Measurements from ENCODE around the gene ZFAND3. TPM values are rescaled to one million over a fixed set of nuclear protein-coding genes. Genes with fewer than 3 reads are reported as not detected.

Gene ZFAND3
- total and polyA plus RNA-seq, 2 of the 4 experiments (the other 2 are of a cell fraction): 10.9 to 26.7 TPM

DNA sequence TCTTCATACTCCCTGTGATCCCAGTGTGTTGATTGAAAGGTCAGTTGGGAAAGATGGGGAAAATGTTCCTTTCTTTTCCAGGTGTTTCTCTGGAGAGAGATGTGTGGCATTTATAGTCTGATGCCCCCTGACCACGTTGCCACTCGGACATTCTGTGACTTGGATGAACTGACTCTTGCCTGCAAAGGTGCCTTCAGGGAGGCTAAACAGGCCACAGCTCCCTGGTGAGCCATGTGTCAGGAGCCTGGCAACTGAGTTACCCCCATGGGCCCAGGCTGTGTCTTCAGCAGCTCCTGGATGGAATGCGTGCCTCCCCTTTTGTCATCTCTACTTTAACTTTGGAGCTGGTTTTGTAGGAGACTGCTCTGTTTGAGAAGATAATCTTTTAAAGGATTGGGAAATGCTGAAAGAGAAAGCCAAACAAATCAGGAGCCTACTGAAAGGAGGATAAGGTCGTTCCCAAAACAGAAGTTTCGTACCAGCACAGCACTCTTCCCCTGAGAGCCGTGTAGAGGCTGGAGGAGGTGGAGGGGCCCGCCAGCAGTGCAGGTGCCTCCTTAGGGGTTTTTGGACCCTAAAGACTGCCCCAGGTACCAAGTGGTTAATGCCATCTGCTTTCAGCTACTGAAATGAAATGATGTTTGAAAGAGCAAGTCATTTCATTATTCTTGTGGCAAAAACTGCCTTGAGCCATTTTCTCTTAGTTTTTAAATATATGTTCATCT is 322.8 kb downstream of the ZFAND3 start:
- Histone ChIP-seq H3K4me2 (ENCODE audit: low read depth, low read length) (no peak overlapping the region), H2AK5ac (ENCODE audit: low read depth, low read length) (no peak overlapping the region), H3K27ac (ENCODE audit: insufficient read depth, low read length) (no peak overlapping the region), H3K27me3 (ENCODE audit: control insufficient read depth, insufficient read depth, low read length) (no peaks in the 10 kb centered on the region), H2BK15ac (ENCODE audit: low read depth, low read length) (no peak overlapping the region), H3K14ac (replicated peaks; ENCODE audit: low read depth, low read length) (no peak overlapping the region), H3K9ac (ENCODE audit: low read depth, low read length) (no peak overlapping the region), H3K79me1 (ENCODE audit: low read depth in 1 of 2, low read length in 2 of 2) (peaks cover 58 to 85% of the 10 kb centered on the region in 2 experiments), H2AFZ (replicated peaks; ENCODE audit: low read length, poor library complexity) (no peak overlapping the region), H3K9me1 (ENCODE audit: insufficient read depth, low read length) (peaks cover 27% of the 10 kb centered on the region), H4K91ac (ENCODE audit: insufficient read depth, low read depth, low read length) (no peak overlapping the region), H3K18ac (ENCODE audit: low read depth, low read length) (no peak overlapping the region), H4K8ac (ENCODE audit: low read depth in 2 of 2, low read length in 2 of 2) (no peak overlapping the region), H4K5ac (ENCODE audit: low read depth, low read length) (no peak overlapping the region), H2BK20ac (ENCODE audit: low read depth, low read length) (no peak overlapping the region), H3K4me1 (ENCODE audit: control insufficient read depth, insufficient read depth, low read length) (peaks cover 7% of the 10 kb centered on the region; the same call in 1 of the 2 replicates), H3K9me3 (ENCODE audit: control insufficient read depth, insufficient read depth, low read length) (no peaks in the 10 kb centered on the region), H4K20me1 (ENCODE audit: insufficient read depth, low read length) (peaks cover 60% of the 10 kb centered on the region), H3K23ac (ENCODE audit: low read depth, low read length) (0 out of 2 replicates have a peak overlapping the region, but pooled peaks have one; percentile 7), H2AK9ac (replicated peaks; ENCODE audit: low read depth, low read length, poor library complexity) (no peak overlapping the region), H3K4me3 (ENCODE audit: insufficient read depth, low read depth, low read length) (no peak overlapping the region), H3K36me3 (ENCODE audit: control insufficient read depth, insufficient read depth, low read length) (peaks cover 3% of the 10 kb centered on the region; the same call in 1 of the 2 replicates), H3K56ac (ENCODE audit: extremely low read depth, insufficient read depth, low read length) (no peak overlapping the region), H2BK120ac (ENCODE audit: low read depth, low read length) (no peak overlapping the region), H3K4ac (ENCODE audit: low read depth, low read length) (no peak overlapping the region), H2BK5ac (ENCODE audit: low read depth, low read length, poor library complexity, severe bottlenecking) (no peak overlapping the region)
- TF ChIP-seq SMC3 (IDR thresholded peaks at IDR 0.05; ENCODE audit: low read depth, low read length): no peak
- TF ChIP-seq CHD1 (IDR thresholded peaks at IDR 0.05; ENCODE audit: low read depth, low read length): no peak
- TF ChIP-seq FOS (IDR thresholded peaks at IDR 0.05; ENCODE audit: low read depth, low read length): no peak
- intact Hi-C loops (cut with micrococcal nuclease): loop anchor here (10.0 kb wide), 2 partner anchors 108 to 422 kb away; no protein-coding TSS in a partner anchor
- WGBS, 2 experiments (ENCODE audit: extremely low coverage in 2 of 2, insufficient read length in 1 of 2): 90% methylated on average over 4 of the region's 7 CpGs; no CpG with 5 or more reads in 1 of the 2 experiments
- dilution Hi-C loops (cut with HindIII; ENCODE audit: low sequenced_read_pairs, unreplicated experiment): no loop called here
- BruUV-seq (replicated peaks): no TSS peak
- ChIA-PET CTCF (interaction anchor here (0.5 kb wide), 1 partner anchor 247 kb away, joined by 3 read pairs; no protein-coding TSS in a partner anchor), POLR2A (ENCODE audit: unreplicated experiment) (no interaction called here)
- DNase-seq (no peak), ATAC-seq (ENCODE audit: low read depth) (no peak)
- in situ Hi-C loops (cut with MboI; ENCODE audit: low sequenced_read_pairs): no loop called here

Data from IMR-90 (cell line).